Right cardiac atrium (tissue), 5 donors: Measurements from ENCODE around the gene ARHGAP35. TPM values are rescaled to one million over a fixed set of nuclear protein-coding genes. Genes with fewer than 3 reads are reported as not detected.

Source experiments
- ATAC-seq, 2 donors: fragments of 200-7000 bp; cut with Tn5 transposase; one replicate each; pipeline versions ENCODE4 v1.8.0 to v1.9.1; 2020; ENCODE audit warnings: moderate library complexity in 2 of 2, mild to moderate bottlenecking in 1 of 2
- DNase-seq, 3 donors: peaks; one replicate each; pipeline ENCODE4 v3.0.0-alpha.2; 2020
- H3K27ac ChIP-seq: one replicate; pipeline ENCODE4 v1.5.1; 2013; ENCODE audit warnings: mild to moderate bottlenecking, low read length, control low read depth, moderate library complexity
- H3K27me3 ChIP-seq: one replicate; pipeline ENCODE4 v1.6.1; 2013; ENCODE audit not compliant: control insufficient read depth, insufficient read depth
- H3K4me1 ChIP-seq: one replicate; pipeline ENCODE4 v1.6.1; 2013; ENCODE audit warnings: low read length; ENCODE audit not compliant: control insufficient read depth, insufficient read depth
- H3K4me3 ChIP-seq: one replicate; pipeline ENCODE4 v1.5.1; 2013; ENCODE audit warnings: low read length, control low read depth
- H3K9me3 ChIP-seq: one replicate; pipeline ENCODE4 v1.6.1; 2013; ENCODE audit warnings: low read length; ENCODE audit not compliant: control insufficient read depth
- WGBS: extraction: QIAGEN DNeasy Blood & Tissue Kit; methylation state at CpG from one replicate; pipeline ENCODE4 v1.1.7; 2013; 5-methylcytosine and 5-hydroxymethylcytosine counted together
- intact Hi-C, 4 donors: fragments of 100-400 bp; cut with DNase I; formaldehyde crosslinking; loops; one replicate each; pipeline versions ENCODE4 v1.11.0 to v1.14.0; 2022 to 2023
- polyA plus RNA-seq: library from polyadenylated mRNA; stranded (reverse); fragments of 200-250 nt; gene quantifications from one replicate; pipeline ENCODE4 v1.2.3, GENCODE V29; 2013
- total RNA-seq, 4 donors: library from RNA; stranded (reverse); fragmentation: NEBNext Ultra II Directional; extraction: Animal tissue kit (Norgen Biotek cat#: 25700); gene quantifications; one replicate each; pipeline ENCODE4 v1.2.1, GENCODE V29; 2021
- donor health status: healthy with polysubstance abuse.
- donor health status: DM: no; HTN: yes; CAD: no.
- donor health status: DM: no; HTN: no; CAD: no.
- donor health status: DM: no; HTN: yes; CAD: no; lungs with severe emphysema.
- donor health status: DM: yes; HTN: yes; CAD: no.

ARHGAP35 gene
- total and polyA plus RNA-seq, 5 donors: 46.6 to 85.6 (median 75.9) TPM

- no peaks in the 10 kb centered on the region for H3K4me1 ChIP-seq
- no peaks in the 10 kb centered on the region for H3K27me3 ChIP-seq
- no peak overlapping the region for H3K4me3 ChIP-seq
- 73% methylated on average over 21 of the region's 21 CpGs for WGBS
- ATAC-seq: peak in 1 of 2 donors; percentile 44
- no peak for DNase-seq
- no peak overlapping the region for H3K27ac ChIP-seq
- no peaks in the 10 kb centered on the region for H3K9me3 ChIP-seq
- intact Hi-C loops: no loop called here
These were observed 35.7 kb upstream of the ARHGAP35 start for GRCh38 chr19:46824890-46825730.

- Histone ChIP-seq H3K9me3 (no peaks in the 10 kb centered on the region), H3K4me3 (no peak overlapping the region), H3K27me3 (no peaks in the 10 kb centered on the region), H3K4me1 (no peaks in the 10 kb centered on the region), H3K27ac (no peak overlapping the region)
- DNase-seq: no peak
- no peak for ATAC-seq
- intact Hi-C loops: no loop called here
- WGBS: 89% methylated on average over 5 of the region's 5 CpGs
These were observed 35.1 kb upstream of the ARHGAP35 start for GRCh38 chr19:46825731-46826055.

- ATAC-seq: no peak
- 79% methylated on average over 5 of the region's 5 CpGs for WGBS
These were observed 32.3 kb upstream of the ARHGAP35 start for GRCh38 chr19:46828484-46828883.

GRCh38 chr19:46830864-46831263, 29.9 kb upstream of the ARHGAP35 start:
- Histone ChIP-seq H3K4me3 (no peak overlapping the region), H3K27ac (no peak overlapping the region), H3K4me1 (no peaks in the 10 kb centered on the region), H3K9me3 (no peaks in the 10 kb centered on the region), H3K27me3 (no peaks in the 10 kb centered on the region)
- intact Hi-C loops: no loop called here
- ATAC-seq: no peak
- no peak for DNase-seq
- over 99% methylated on average over 2 of the region's 2 CpGs for WGBS

More at GRCh38 chr19:46828484-46828883, 32.3 kb upstream of the ARHGAP35 start:
- no peak for DNase-seq
- H3K27ac ChIP-seq: no peak overlapping the region
- no peaks in the 10 kb centered on the region for H3K9me3 ChIP-seq
- H3K4me3 ChIP-seq: no peak overlapping the region
- H3K4me1 ChIP-seq: no peaks in the 10 kb centered on the region
- intact Hi-C loops: no loop called here
- no peaks in the 10 kb centered on the region for H3K27me3 ChIP-seq

- 79% methylated on average over 5 of the region's 5 CpGs for WGBS
- Histone ChIP-seq H3K27ac (no peak overlapping the region), H3K4me3 (no peak overlapping the region), H3K9me3 (no peaks in the 10 kb centered on the region), H3K4me1 (no peaks in the 10 kb centered on the region), H3K27me3 (no peaks in the 10 kb centered on the region)
- DNase-seq (no peak), ATAC-seq (no peak)
- intact Hi-C loops: no loop called here
These were observed 26.7 kb upstream of the ARHGAP35 start for GRCh38 chr19:46834121-46834520.

- ATAC-seq (no peak), DNase-seq (peak in 1 of 3 donors; percentile 2)
- no peaks in the 10 kb centered on the region for H3K27me3 ChIP-seq
- 94% methylated on average over 6 of the region's 6 CpGs for WGBS
- no peak overlapping the region for H3K4me3 ChIP-seq
- intact Hi-C loops: no loop called here
- no peaks in the 10 kb centered on the region for H3K9me3 ChIP-seq
- H3K4me1 ChIP-seq: no peaks in the 10 kb centered on the region
- no peak overlapping the region for H3K27ac ChIP-seq
These were observed 25.8 kb upstream of the ARHGAP35 start for GRCh38 chr19:46834984-46835383.

- Histone ChIP-seq H3K4me1 (peaks cover 2% of the 10 kb centered on the region), H3K27ac (no peak overlapping the region), H3K4me3 (no peak overlapping the region), H3K27me3 (no peaks in the 10 kb centered on the region), H3K9me3 (no peaks in the 10 kb centered on the region)
- DNase-seq (peak in 1 of 3 donors; percentile 61), ATAC-seq (no peak)
- intact Hi-C loops: loop anchor here in 1 of 4 donors (2.0 kb wide), 1 partner anchor 81 kb away; no protein-coding TSS in a partner anchor
- WGBS: 81% methylated on average over 20 of the region's 20 CpGs
These were observed 22.6 kb upstream of the ARHGAP35 start for GRCh38 chr19:46838160-46838559.

GRCh38 chr19:46839752-46840497, 20.9 kb upstream of the ARHGAP35 start:
- peaks cover 2% of the 10 kb centered on the region for H3K4me1 ChIP-seq
- H3K27me3 ChIP-seq: no peaks in the 10 kb centered on the region
- H3K27ac ChIP-seq: no peak overlapping the region
- H3K9me3 ChIP-seq: no peaks in the 10 kb centered on the region
- intact Hi-C loops: loop anchor here (2.0 to 10.0 kb wide), 2 partner anchors 83 to 225 kb away; no protein-coding TSS in a partner anchor
- DNase-seq (no peak), ATAC-seq (no peak)
- WGBS: 77% methylated on average over 12 of the region's 12 CpGs
- no peak overlapping the region for H3K4me3 ChIP-seq

GRCh38 chr19:46840498-46840942, 20.3 kb upstream of the ARHGAP35 start:
- Histone ChIP-seq H3K27me3 (no peaks in the 10 kb centered on the region), H3K27ac (peak overlapping the region; percentile 13), H3K4me1 (peaks cover 2% of the 10 kb centered on the region), H3K4me3 (no peak overlapping the region), H3K9me3 (no peaks in the 10 kb centered on the region)
- intact Hi-C loops: loop anchor here in 3 of 4 donors (2.0 to 10.0 kb wide), 2 partner anchors 84 to 226 kb away; no protein-coding TSS in a partner anchor
- DNase-seq (peak; percentile 47 to 84 (median 76)), ATAC-seq (peak; percentile 52 to 55)
- WGBS: 18% methylated on average over 13 of the region's 13 CpGs

GRCh38 chr19:46841458-46842083, 19.2 kb upstream of the ARHGAP35 start:
- H3K4me3 ChIP-seq: no peak overlapping the region
- peaks cover 2% of the 10 kb centered on the region for H3K4me1 ChIP-seq
- intact Hi-C loops: loop anchor here in 3 of 4 donors (2.0 to 10.0 kb wide), 2 partner anchors 85 to 227 kb away; no protein-coding TSS in a partner anchor
- 42% methylated on average over 12 of the region's 12 CpGs for WGBS
- peak overlapping the region; percentile 71 for H3K27ac ChIP-seq
- DNase-seq (peak; percentile 80 to 88 (median 88)), ATAC-seq (peak; percentile 71 to 73)
- no peaks in the 10 kb centered on the region for H3K9me3 ChIP-seq
- H3K27me3 ChIP-seq: no peaks in the 10 kb centered on the region
